H1 (cell line): Measurements from ENCODE around the gene ZNF219.

Experiments
- CREB1 ChIP-seq: IDR thresholded peaks from 2 replicates; pipeline ENCODE4 v1.6.1; 2012; ENCODE audit warnings: inconsistent platforms
- EP300 ChIP-seq, 2 experiments: IDR thresholded peaks; 1 replicate in 1 of 2; 2 replicates in 1 of 2; pipeline ENCODE4 v1.6.1; 2011 to 2012; ENCODE audit warnings: low read depth in 2 of 2, low read length in 2 of 2, mild to moderate bottlenecking in 2 of 2, borderline replicate concordance in 1 of 2, inconsistent platforms in 1 of 2, moderate library complexity in 1 of 2
- EZH2 ChIP-seq: fragments of 200-600 bp; sonication (generic); IDR thresholded peaks from 2 replicates; pipeline ENCODE4 v1.7.1; 2012; ENCODE audit warnings: low read depth, mild to moderate bottlenecking, moderate library complexity, low read length, inconsistent platforms; ENCODE audit not compliant: severe bottlenecking
- JUND ChIP-seq: IDR thresholded peaks from 2 replicates; pipeline ENCODE4 v1.6.1; 2011; ENCODE audit warnings: mild to moderate bottlenecking, improper control_type of control experiment, low read length
- NRF1 ChIP-seq: IDR thresholded peaks from 2 replicates; pipeline ENCODE4 v1.6.1; 2011; ENCODE audit warnings: mild to moderate bottlenecking, low read depth, low read length, improper control_type of control experiment
- POLR2A ChIP-seq, 2 experiments: IDR thresholded peaks; 1 replicate in 1 of 2; 2 replicates in 1 of 2; pipeline ENCODE4 v1.6.1; 2011; ENCODE audit warnings: low read depth in 2 of 2, low read length in 2 of 2, mild to moderate bottlenecking in 2 of 2; ENCODE audit errors: control extremely low read depth in 1 of 2
- RFX5 ChIP-seq: IDR thresholded peaks from 2 replicates; pipeline ENCODE4 v1.6.1; 2011; ENCODE audit warnings: low read depth, low read length, improper control_type of control experiment, borderline replicate concordance
- SIN3A ChIP-seq, 2 experiments: IDR thresholded peaks in 1 of 2; conservative IDR thresholded peaks in 1 of 2; 2 replicates each; pipeline ENCODE4 v1.6.1; 2011 to 2012; ENCODE audit warnings: low read length in 2 of 2, improper control_type of control experiment in 1 of 2, low read depth in 1 of 2, mild to moderate bottlenecking in 1 of 2
- SIRT6 ChIP-seq: IDR thresholded peaks from one replicate; pipeline ENCODE4 v1.7.1; 2012; ENCODE audit warnings: low read length, inconsistent platforms
- SP4 ChIP-seq: IDR thresholded peaks from 2 replicates; pipeline ENCODE4 v1.6.1; 2012; ENCODE audit warnings: low read length, inconsistent platforms
- TAF1 ChIP-seq: IDR thresholded peaks from 2 replicates; pipeline ENCODE4 v1.6.1; 2011; ENCODE audit warnings: mild to moderate bottlenecking, low read depth, low read length
- ZNF274 ChIP-seq: IDR thresholded peaks from 2 replicates; pipeline ENCODE4 v1.7.0; 2012; ENCODE audit warnings: low read length, borderline replicate concordance; ENCODE audit errors: extremely low read depth
- TF ChIP-seq, protein P1 (sequence below), 3 experiments: IDR thresholded peaks; 1 replicate in 2 of 3; 2 replicates in 1 of 3; pipeline versions ENCODE4 v1.5.1 to v1.6.1; 2011; ENCODE audit warnings: low read length in 3 of 3, mild to moderate bottlenecking in 3 of 3, inconsistent platforms in 2 of 3, low read depth in 1 of 3, moderate library complexity in 1 of 3; ENCODE audit not compliant: insufficient read depth in 1 of 3; ENCODE audit errors: control extremely low read depth in 1 of 3

DNA sequence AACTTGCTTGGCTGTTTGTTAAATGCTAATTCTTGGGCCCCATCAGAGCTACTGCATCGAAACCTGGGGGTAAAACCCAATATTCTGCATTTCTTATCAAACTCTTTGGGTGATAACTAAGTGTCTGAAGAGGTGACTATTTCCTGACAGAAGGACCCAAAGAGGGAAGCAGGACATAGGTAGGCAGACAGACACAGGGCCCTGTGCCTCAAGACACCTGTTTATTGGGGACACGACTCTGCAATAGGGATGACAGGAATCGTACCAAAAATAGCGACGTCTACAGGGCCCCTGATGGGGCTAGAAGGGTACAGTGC lies 8.6 kb downstream of the ZNF219 start:
- TF ChIP-seq EP300 (IDR thresholded peaks at IDR 0.05; ENCODE audit: borderline replicate concordance in 1 of 2, low read depth in 2 of 2, low read length in 2 of 2) (no peak), TAF1 (no peak), CREB1 (no peak), SP4 (no peak), JUND (no peak), NRF1 (no peak), ZNF274 (no peak), SIRT6 (no peak), POLR2A (IDR thresholded peaks at IDR 0.05; ENCODE audit: control extremely low read depth in 1 of 2, low read depth in 2 of 2, low read length in 2 of 2) (peak in 1 of 2 experiments; percentile 67; a peak in 1 of 3 replicates), RFX5 (no peak), EZH2 (no peak), SIN3A (conservative IDR thresholded peaks at IDR 0.05 in 1 of 2, IDR thresholded peaks at IDR 0.05 in 1 of 2; ENCODE audit: low read depth in 1 of 2, low read length in 2 of 2) (no peak)
- TF ChIP-seq, protein P1, sequence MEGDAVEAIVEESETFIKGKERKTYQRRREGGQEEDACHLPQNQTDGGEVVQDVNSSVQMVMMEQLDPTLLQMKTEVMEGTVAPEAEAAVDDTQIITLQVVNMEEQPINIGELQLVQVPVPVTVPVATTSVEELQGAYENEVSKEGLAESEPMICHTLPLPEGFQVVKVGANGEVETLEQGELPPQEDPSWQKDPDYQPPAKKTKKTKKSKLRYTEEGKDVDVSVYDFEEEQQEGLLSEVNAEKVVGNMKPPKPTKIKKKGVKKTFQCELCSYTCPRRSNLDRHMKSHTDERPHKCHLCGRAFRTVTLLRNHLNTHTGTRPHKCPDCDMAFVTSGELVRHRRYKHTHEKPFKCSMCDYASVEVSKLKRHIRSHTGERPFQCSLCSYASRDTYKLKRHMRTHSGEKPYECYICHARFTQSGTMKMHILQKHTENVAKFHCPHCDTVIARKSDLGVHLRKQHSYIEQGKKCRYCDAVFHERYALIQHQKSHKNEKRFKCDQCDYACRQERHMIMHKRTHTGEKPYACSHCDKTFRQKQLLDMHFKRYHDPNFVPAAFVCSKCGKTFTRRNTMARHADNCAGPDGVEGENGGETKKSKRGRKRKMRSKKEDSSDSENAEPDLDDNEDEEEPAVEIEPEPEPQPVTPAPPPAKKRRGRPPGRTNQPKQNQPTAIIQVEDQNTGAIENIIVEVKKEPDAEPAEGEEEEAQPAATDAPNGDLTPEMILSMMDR (IDR thresholded peaks at IDR 0.05; ENCODE audit: control extremely low read depth in 1 of 3, insufficient read depth in 1 of 3, low read depth in 1 of 3, low read length in 3 of 3): no peak
